Hepatocyte (in vitro differentiated cells): ENCODE data around the gene CABLES2.

Experiments
- EZH2 ChIP-seq: fragments of 200-600 bp; sonication (generic); IDR thresholded peaks from 2 replicates; pipeline ENCODE4 v1.6.1; 2016; ENCODE audit warnings: antibody characterized with exemption, mild to moderate bottlenecking, borderline replicate concordance
- EZH2phosphoT487 ChIP-seq: fragments of 200-600 bp; sonication (generic); IDR thresholded peaks from one replicate; pipeline ENCODE4 v1.6.1; 2018; ENCODE audit warnings: antibody characterized with exemption, mild to moderate bottlenecking, low read depth, moderate library complexity; ENCODE audit not compliant: unreplicated experiment, severe bottlenecking
- TF ChIP-seq, protein P1 (sequence below): fragments of 200-600 bp; sonication (generic); IDR thresholded peaks from 2 replicates; pipeline ENCODE4 v1.5.1; 2016; ENCODE audit warnings: antibody characterized with exemption, mild to moderate bottlenecking; ENCODE audit not compliant: poor library complexity

DNA sequence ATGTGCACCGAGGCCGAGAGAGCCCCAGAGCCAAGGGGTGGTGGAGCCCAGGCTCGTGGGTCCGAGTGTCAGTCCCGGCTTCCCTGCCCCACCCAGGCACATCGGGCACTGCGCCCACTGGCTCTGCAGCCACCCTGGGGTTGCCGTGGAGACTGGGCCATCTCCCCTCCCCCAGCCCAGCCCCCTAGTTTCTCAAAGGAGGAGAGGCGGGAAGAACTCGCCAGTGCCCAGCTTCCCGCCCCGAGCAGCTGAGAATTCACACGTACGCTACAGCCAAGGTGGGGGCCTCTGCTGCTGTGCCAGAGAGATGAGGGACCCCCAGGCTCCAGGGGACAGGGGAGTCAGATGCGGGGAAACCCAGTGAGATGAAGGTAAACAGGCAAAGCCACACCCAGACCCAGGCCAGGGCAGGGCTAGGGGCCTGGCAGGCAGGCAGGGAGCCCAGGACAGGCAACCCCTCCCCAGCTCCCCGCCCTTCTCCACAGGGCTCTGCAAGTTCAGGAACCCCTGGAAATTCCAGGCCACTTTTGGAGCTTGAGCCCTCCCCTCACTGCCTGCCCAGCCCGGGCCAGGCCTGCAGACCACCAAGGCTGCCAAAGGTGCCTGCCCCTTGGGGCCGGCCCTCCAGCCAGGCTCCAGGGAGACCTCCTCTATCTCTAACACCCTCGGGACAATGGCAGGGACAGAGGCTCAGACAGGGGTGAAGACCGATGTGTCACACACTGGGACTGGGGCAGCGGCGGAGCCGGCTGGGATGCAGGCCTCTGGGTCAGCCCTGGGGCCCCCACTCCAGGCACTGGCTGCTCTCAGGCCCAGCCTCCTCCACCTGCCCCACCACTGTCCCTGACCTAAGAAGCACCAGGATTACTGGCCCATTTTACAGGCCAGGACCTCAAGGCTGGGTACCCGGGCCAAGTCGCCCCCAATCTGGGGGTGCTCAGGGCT lies 46.0 kb downstream of the CABLES2 start:
- TF ChIP-seq, protein P1, sequence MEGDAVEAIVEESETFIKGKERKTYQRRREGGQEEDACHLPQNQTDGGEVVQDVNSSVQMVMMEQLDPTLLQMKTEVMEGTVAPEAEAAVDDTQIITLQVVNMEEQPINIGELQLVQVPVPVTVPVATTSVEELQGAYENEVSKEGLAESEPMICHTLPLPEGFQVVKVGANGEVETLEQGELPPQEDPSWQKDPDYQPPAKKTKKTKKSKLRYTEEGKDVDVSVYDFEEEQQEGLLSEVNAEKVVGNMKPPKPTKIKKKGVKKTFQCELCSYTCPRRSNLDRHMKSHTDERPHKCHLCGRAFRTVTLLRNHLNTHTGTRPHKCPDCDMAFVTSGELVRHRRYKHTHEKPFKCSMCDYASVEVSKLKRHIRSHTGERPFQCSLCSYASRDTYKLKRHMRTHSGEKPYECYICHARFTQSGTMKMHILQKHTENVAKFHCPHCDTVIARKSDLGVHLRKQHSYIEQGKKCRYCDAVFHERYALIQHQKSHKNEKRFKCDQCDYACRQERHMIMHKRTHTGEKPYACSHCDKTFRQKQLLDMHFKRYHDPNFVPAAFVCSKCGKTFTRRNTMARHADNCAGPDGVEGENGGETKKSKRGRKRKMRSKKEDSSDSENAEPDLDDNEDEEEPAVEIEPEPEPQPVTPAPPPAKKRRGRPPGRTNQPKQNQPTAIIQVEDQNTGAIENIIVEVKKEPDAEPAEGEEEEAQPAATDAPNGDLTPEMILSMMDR: no peak
- TF ChIP-seq EZH2 (no peak), EZH2phosphoT487 (no peak)
